IPS DF 19.7 (cell line): ENCODE results near the gene NDUFS6.

Experiments used
- DNase-seq: peaks from one replicate; pipeline ENCODE4 v3.0.0-alpha.2; 2013; ENCODE audit warnings: low read depth, low spot score

The NDUFS6 gene

DNA sequence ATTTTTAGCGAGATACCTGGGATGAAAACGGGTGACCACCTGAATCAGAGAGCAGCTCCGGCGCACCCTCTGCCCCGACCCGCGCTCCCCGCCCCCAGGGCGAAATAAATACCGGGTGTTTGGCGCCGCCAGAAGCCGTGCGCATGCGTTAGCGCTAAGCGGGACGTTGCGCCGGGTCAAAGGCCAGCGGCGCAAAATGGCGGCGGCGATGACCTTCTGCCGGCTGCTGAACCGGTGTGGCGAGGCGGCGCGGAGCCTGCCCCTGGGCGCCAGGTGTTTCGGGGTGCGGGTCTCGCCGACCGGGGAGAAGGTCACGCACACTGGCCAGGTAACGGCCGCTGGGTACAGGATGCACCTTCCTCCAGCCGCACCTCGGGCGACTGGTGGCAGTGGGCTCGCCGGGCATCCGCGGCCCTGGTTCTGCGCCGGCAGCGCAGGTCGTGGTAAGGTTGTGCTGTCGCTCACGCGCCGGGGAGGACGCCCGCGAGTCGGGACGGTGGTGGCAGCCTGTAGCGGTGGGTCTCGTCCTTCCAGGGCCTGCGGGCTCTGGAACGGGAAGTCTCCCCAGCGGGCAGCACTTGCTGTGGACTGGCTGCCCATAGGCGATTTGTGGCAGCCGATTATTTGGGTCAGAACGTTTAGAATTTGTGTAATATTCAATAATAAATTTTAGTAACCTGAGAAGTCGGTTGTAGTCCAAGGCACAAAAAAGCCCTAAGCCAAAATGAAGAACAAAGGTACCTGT, at the start of gene NDUFS6:
NDUFS6 (plus strand) TSS at position 186 of the 745 bp plus-strand sequence; CDS start at position 197, 11 bp downstream.
- DNase-seq: no peak

- DNase-seq: no peak
Measured at GRCh38 chr5:1751864-1752822, 49.1 kb upstream of the NDUFS6 start.

DNA sequence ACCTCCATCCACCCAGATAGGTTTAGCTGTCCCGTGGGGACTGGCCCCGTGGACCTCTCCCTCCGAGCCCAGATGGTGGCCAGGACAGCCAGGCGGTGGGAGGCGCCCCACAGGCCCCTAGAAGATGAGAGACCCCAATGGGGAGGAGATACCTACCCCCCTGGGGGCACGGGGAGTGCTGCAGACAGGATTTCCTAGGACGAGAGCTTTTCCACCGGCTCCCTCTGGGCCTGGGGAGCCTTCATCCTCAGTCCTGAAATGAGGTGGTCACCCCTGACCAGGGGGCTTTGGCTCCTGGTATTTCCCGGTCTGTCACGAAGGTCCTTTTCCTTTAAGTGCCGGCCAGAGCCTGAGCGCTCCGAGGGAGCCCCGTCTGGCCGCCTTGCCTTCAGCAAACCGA, 48.3 kb upstream of the NDUFS6 start:
- DNase-seq: no peak

GRCh38 chr5:1753490-1753889, 47.7 kb upstream of the NDUFS6 start:
- no peak for DNase-seq

- DNase-seq: no peak
Measured at GRCh38 chr5:1754531-1755220, 46.5 kb upstream of the NDUFS6 start.

GRCh38 chr5:1755321-1755949, 45.8 kb upstream of the NDUFS6 start:
- no peak for DNase-seq

DNA sequence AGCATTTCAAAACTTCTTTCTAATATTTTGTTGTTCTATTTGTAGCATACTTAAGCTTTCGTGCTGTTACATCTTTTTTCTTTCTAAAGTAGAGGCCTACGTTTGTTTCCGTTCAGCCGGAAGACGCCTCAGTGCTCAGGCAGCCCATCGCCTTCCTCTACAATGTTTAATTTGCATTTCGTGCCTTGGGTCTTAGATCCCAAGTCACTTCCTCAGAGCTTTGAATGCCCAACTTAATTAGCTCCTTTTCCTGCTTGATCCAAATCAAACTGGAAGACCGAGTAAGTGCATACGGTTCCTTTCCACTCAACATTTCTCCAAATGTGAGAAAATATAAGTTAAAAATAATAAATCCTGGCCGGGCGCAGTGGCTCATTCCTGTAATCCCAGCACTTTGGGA, 44.7 kb upstream of the NDUFS6 start:
- DNase-seq: no peak

GRCh38 chr5:1757511-1757910, 43.7 kb upstream of the NDUFS6 start:
- DNase-seq: no peak

- DNase-seq: no peak
Measured at GRCh38 chr5:1758574-1758973, 42.6 kb upstream of the NDUFS6 start.

DNA sequence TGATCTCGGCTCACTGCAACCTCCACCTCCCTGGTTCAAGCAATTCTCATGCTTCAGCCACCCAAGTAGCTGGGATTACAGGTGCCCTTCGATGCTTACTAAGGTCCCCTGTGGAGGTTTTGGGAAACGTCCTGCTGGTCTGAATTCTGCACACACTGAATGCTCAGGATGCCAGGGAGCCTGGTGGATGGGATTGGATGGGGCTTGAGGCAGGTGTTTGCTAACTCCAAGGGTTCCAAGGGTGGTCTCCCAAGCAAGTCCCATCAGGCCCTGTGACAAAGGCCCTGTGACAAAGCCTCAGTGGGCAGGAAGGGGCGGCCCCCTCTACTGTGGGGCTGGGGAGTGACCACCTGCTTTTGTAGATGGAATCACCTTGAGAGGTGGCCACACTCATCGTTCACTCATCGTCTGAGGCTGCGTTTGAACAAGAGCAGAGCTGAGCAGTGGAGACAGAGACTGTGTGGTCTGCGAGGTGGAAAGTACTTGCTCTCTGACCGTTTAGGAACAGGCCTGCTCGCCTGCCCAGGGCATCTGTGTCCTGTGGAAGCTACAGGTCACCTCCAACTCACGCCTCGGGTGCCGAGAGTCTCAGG, 41.7 kb upstream of the NDUFS6 start:
- no peak for DNase-seq

- DNase-seq: no peak
Measured at GRCh38 chr5:1760231-1760630, 41.0 kb upstream of the NDUFS6 start.

GRCh38 chr5:1760656-1761452, 40.4 kb upstream of the NDUFS6 start:
- no peak for DNase-seq

- DNase-seq: no peak
Measured at GRCh38 chr5:1761453-1761755, 39.8 kb upstream of the NDUFS6 start.

DNA sequence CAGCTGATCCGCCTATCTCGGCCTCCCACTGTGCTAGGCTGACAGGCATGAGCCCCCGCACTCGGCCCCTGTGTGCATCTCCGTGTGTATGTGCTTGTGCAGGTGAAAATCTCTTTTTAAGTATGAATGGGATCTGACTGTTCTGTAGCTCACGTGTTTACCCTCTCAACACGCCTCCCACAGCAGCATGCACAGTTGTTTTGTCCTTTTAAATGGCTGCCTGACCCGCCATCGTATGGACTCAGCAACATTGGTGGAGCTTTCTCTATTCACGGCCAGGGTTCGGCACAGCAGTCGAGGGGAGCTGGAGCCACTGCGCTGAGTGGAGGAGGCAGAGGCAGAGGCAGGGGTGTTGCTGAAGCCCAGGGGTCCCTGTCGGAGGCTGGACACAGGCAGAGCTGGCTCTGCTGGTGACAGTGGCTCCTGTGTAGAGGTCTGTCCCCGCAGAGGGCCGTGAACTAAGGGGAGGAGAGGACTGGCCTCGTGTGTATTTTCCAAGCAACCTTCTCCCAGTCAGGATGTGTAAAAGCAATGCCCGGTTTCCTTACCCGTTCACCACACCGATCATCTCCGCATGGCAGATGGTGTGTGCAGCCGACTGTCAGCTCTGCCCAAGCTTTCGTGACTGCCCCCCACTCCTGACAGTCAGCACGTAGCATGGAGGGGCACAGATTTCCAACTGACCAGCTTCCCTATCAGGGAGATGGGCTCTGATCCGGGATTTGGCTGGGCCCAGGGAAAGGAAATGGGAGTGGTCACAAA, 38.9 kb upstream of the NDUFS6 start:
- no peak for DNase-seq

DNA sequence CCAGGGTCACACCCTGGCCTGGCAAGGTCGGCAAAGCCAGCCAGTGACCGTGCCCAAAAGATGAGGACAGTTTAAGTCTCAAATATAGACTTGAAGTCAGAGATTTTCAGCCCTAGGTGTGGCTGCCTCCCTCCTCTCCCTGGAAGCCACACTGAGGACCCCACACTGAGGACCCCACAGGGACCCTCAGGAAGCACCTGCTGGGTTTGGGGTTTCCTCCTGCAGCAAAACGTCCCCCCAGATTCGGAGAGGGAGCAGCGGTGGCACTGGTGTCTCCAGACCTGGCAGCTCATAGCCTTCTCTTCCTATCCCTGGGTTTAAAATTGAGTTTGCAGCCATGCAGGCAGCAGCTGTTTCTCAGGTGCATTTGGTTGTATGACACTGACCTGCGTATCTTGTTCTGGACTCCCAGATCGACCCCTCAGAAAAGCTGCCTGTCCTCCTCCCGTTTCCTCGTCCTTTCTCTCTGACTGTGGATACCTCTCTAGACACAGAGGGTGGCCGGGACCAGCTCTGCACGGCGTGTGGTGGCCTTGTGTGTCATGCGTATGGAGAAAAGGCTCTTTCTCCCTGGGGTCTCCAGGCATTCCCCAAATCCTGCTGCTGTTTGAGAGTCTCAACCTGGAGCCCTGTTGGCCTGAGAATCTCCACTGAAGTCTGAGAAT, 38.2 kb upstream of the NDUFS6 start:
- no peak for DNase-seq

GRCh38 chr5:1763548-1763911, 37.7 kb upstream of the NDUFS6 start:
- no peak for DNase-seq

- DNase-seq: no peak
Measured at GRCh38 chr5:1763960-1764605, 37.1 kb upstream of the NDUFS6 start.

DNA sequence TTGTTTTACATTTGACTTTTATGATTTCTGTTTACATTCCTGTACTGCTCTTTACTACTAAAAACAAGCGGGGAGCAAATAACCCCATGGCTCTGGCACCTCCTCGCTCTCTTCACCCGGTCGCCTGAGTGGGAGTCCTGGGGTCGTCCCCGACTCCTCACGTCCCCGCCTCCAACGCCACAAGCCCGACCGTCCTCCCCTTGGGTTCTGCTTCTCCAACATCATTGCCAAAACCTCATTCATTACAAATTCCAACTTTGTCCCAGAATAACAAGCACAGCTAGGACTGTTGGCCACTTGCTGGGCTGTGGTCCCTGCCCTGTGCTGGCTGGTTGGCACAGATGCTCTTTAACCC, 36.6 kb upstream of the NDUFS6 start:
- DNase-seq: no peak
